Neural cell (in vitro differentiated cells): ENCODE data around the gene ATG9B.

Experiments used
- CTCF ChIP-seq: fragments of 450-650 bp; IDR thresholded peaks from 2 replicates; pipeline ENCODE4 v1.5.1; 2014; ENCODE audit warnings: antibody characterized with exemption, mild to moderate bottlenecking, moderate library complexity; ENCODE audit not compliant: poor library complexity, severe bottlenecking
- EP300 ChIP-seq: fragments of 450-650 bp; conservative IDR thresholded peaks from 2 replicates; pipeline ENCODE4 v1.6.1; 2014; ENCODE audit warnings: antibody characterized with exemption, mild to moderate bottlenecking, moderate library complexity; ENCODE audit not compliant: poor library complexity, severe bottlenecking
- EZH2 ChIP-seq: fragments of 200-600, 300-800 bp; shearing (Covaris generic), sonication (generic); IDR thresholded peaks from 2 replicates; pipeline ENCODE4 v1.6.1; 2014; ENCODE audit warnings: antibody characterized with exemption, low read length, borderline replicate concordance, mild to moderate bottlenecking; ENCODE audit not compliant: insufficient read depth, poor library complexity, severe bottlenecking
- POLR2AphosphoS5 ChIP-seq: IDR thresholded peaks from 2 replicates; pipeline ENCODE4 v1.6.1; 2012
- REST ChIP-seq: IDR thresholded peaks from 2 replicates; pipeline ENCODE4 v1.6.1; 2012; ENCODE audit warnings: borderline replicate concordance

- TF ChIP-seq EP300 (no peak), CTCF (no peak), EZH2 (no peak), POLR2AphosphoS5 (no peak), REST (no peak)
Observed at GRCh38 chr7:150970424-150970823, 53.9 kb downstream of the ATG9B start.
